Measurements from ENCODE around the gene OPCML. TPM values are rescaled to one million over a fixed set of nuclear protein-coding genes. Genes with fewer than 3 reads are reported as not detected.

Gene OPCML
- total RNA-seq, 1 experiment from 2014 or later = not detected

DNA sequence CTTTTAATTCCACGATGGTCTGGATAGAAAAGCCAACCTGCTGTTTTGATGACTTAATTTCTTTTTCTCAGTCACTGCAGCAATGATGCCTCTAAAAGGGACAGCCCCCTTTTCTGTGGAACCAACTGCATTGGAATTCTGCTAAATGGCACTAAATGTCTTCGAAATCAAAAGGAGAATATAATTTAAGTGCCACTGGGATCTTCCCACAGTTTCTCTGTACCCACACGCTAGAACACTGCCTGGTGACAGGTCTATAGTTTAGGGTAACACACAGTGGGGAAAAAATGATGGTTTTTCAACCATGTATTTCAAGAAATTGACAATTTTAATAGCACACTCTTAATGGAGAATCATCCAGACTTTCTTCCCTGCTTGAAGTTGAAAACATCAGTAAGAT, 182.3 kb downstream of the OPCML start:
- H3K27me3 Mint-ChIP-seq (ENCODE audit: insufficient read depth, unreplicated experiment) = peaks cover 7% of the 10 kb centered on the region
- intact Hi-C loops (cut with micrococcal nuclease; ENCODE audit: unreplicated experiment) = no loop called here
- ChIA-PET CTCF (no interaction called here), POLR2A (interaction anchor here (0.7 kb wide), 1 partner anchor 844 kb away, joined by 4 read pairs; no protein-coding TSS in a partner anchor)
- H3K9me3 Mint-ChIP-seq (ENCODE audit: unreplicated experiment) = peaks cover 19% of the 10 kb centered on the region
- no peak for TF ChIP-seq CTCF (IDR thresholded peaks at IDR 0.05; ENCODE audit: insufficient read depth in 1 of 2, low read depth in 1 of 2, low read length in 1 of 2, severe bottlenecking in 1 of 2, unreplicated experiment in 1 of 2)
- H3K4me1 ChIP-seq = no peaks in the 10 kb centered on the region
- no peak overlapping the region for H3K27ac Mint-ChIP-seq (ENCODE audit: unreplicated experiment)
- no peaks in the 10 kb centered on the region for H3K36me3 ChIP-seq (ENCODE audit: control insufficient read depth, insufficient read depth, low read length)
- peaks cover 8% of the 10 kb centered on the region for H3K9me3 ChIP-seq
- H3K4me3 Mint-ChIP-seq (ENCODE audit: unreplicated experiment) = no peak overlapping the region
- no peaks in the 10 kb centered on the region for H3K36me3 Mint-ChIP-seq (ENCODE audit: insufficient read depth, unreplicated experiment)
- H3K27me3 ChIP-seq (replicated peaks; ENCODE audit: control insufficient read depth, insufficient read depth, low read length) = no peaks in the 10 kb centered on the region
- no peaks in the 10 kb centered on the region for H3K4me1 Mint-ChIP-seq (ENCODE audit: low read depth, unreplicated experiment)
- BruUV-seq (replicated peaks) = no TSS peak
- no peak overlapping the region for H3K4me3 ChIP-seq (ENCODE audit: low read depth, low read length)
- no peak for DNase-seq

DNA sequence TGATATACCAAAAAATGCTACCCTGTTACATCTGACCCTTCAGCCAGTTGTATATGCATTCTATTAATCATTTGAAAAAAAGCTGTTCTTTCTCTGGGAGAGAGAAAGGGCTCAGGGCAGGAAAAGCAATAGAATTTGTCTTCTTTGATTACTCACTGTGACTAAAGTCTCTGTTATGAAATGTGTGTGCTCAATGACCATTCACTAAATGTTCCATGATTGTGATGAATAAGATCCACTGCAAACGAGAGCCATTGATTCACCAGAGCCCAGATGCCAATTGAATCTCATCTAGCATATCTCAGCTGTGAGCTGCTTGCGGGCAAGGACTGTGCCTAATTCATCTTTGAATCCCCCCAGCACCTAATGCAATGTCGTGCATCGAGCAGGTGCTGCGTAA, 184.3 kb downstream of the OPCML start:
- TF ChIP-seq CTCF (IDR thresholded peaks at IDR 0.05; ENCODE audit: insufficient read depth in 1 of 2, low read depth in 1 of 2, low read length in 1 of 2, severe bottlenecking in 1 of 2, unreplicated experiment in 1 of 2) = no peak
- no peak overlapping the region for H3K27ac Mint-ChIP-seq (ENCODE audit: unreplicated experiment)
- H3K27me3 Mint-ChIP-seq (ENCODE audit: insufficient read depth, unreplicated experiment) = peaks cover 7% of the 10 kb centered on the region
- POLR2A ChIA-PET = no interaction called here
- no peaks in the 10 kb centered on the region for H3K4me1 Mint-ChIP-seq (ENCODE audit: low read depth, unreplicated experiment)
- CTCF ChIA-PET = no interaction called here
- H3K4me3 ChIP-seq (ENCODE audit: low read depth, low read length) = no peak overlapping the region
- peaks cover 15% of the 10 kb centered on the region for H3K9me3 Mint-ChIP-seq (ENCODE audit: unreplicated experiment)
- H3K4me3 Mint-ChIP-seq (ENCODE audit: unreplicated experiment) = no peak overlapping the region
- no peaks in the 10 kb centered on the region for H3K36me3 Mint-ChIP-seq (ENCODE audit: insufficient read depth, unreplicated experiment)
- no peaks in the 10 kb centered on the region for H3K4me1 ChIP-seq
- BruUV-seq (replicated peaks) = no TSS peak
- H3K27me3 ChIP-seq (replicated peaks; ENCODE audit: control insufficient read depth, insufficient read depth, low read length) = no peaks in the 10 kb centered on the region
- intact Hi-C loops (cut with micrococcal nuclease; ENCODE audit: unreplicated experiment) = no loop called here
- DNase-seq = no peak
- H3K9me3 ChIP-seq = no peaks in the 10 kb centered on the region
- no peaks in the 10 kb centered on the region for H3K36me3 ChIP-seq (ENCODE audit: control insufficient read depth, insufficient read depth, low read length)

- Histone ChIP-seq H3K4me3 (ENCODE audit: low read depth, low read length) (no peak overlapping the region), H3K4me1 (no peaks in the 10 kb centered on the region), H3K27me3 (replicated peaks; ENCODE audit: control insufficient read depth, insufficient read depth, low read length) (no peaks in the 10 kb centered on the region), H3K36me3 (ENCODE audit: control insufficient read depth, insufficient read depth, low read length) (no peaks in the 10 kb centered on the region), H3K9me3 (no peaks in the 10 kb centered on the region)
- CTCF ChIA-PET = no interaction called here
- intact Hi-C loops (cut with micrococcal nuclease; ENCODE audit: unreplicated experiment) = no loop called here
- Mint-ChIP-seq H3K36me3 (ENCODE audit: insufficient read depth, unreplicated experiment) (no peaks in the 10 kb centered on the region), H3K27me3 (ENCODE audit: insufficient read depth, unreplicated experiment) (peaks cover 3% of the 10 kb centered on the region), H3K4me1 (ENCODE audit: low read depth, unreplicated experiment) (no peaks in the 10 kb centered on the region), H3K4me3 (ENCODE audit: unreplicated experiment) (no peak overlapping the region), H3K9me3 (ENCODE audit: unreplicated experiment) (peaks cover 9% of the 10 kb centered on the region), H3K27ac (ENCODE audit: unreplicated experiment) (no peak overlapping the region)
- TF ChIP-seq CTCF (IDR thresholded peaks at IDR 0.05; ENCODE audit: insufficient read depth in 1 of 2, low read depth in 1 of 2, low read length in 1 of 2, severe bottlenecking in 1 of 2, unreplicated experiment in 1 of 2) = no peak
- BruUV-seq (replicated peaks) = no TSS peak
- POLR2A ChIA-PET = no interaction called here
- no peak for DNase-seq
These were observed 186.2 kb downstream of the OPCML start for GRCh38 chr11:133346137-133346536.
